Endodermal cell (in vitro differentiated cells): ENCODE data around the gene NGEF. TPM values are rescaled to one million over a fixed set of nuclear protein-coding genes. Genes with fewer than 3 reads are reported as not detected.

Source experiments
- DNase-seq: peaks from one replicate; pipeline ENCODE4 v3.0.0-alpha.2; 2017
- H3K27ac ChIP-seq: 2 replicates; pipeline ENCODE4 v1.5.1; 2013; ENCODE audit warnings: mild to moderate bottlenecking, low read depth, low read length, moderate library complexity
- H3K27me3 ChIP-seq: 2 replicates; pipeline ENCODE4 v1.6.1; 2013; ENCODE audit warnings: mild to moderate bottlenecking, low read length, moderate library complexity; ENCODE audit not compliant: insufficient read depth, control insufficient read depth, poor library complexity, severe bottlenecking
- H3K36me3 ChIP-seq: 2 replicates; pipeline ENCODE4 v1.7.0; 2013; ENCODE audit warnings: mild to moderate bottlenecking, low read length, moderate library complexity; ENCODE audit not compliant: control insufficient read depth, insufficient read depth
- H3K4me1 ChIP-seq: one replicate; pipeline ENCODE4 v1.7.0; 2013; ENCODE audit warnings: low read length; ENCODE audit not compliant: control insufficient read depth, insufficient read depth
- H3K4me3 ChIP-seq: 2 replicates; pipeline ENCODE4 v1.5.1; 2013; ENCODE audit warnings: mild to moderate bottlenecking, low read length, moderate library complexity
- H3K9ac ChIP-seq: 2 replicates; pipeline ENCODE4 v1.6.1; 2013; ENCODE audit warnings: mild to moderate bottlenecking, low read length, moderate library complexity; ENCODE audit not compliant: poor library complexity, severe bottlenecking; ENCODE audit errors: extremely low read depth
- H3K9me3 ChIP-seq: 2 replicates; pipeline ENCODE4 v1.6.1; 2013; ENCODE audit warnings: mild to moderate bottlenecking, low read length, moderate library complexity; ENCODE audit not compliant: control insufficient read depth
- H3K27ac Mint-ChIP-seq: 2 replicates; pipeline ENCODE4 v1.8.0; 2020; ENCODE audit warnings: mixed read lengths
- H3K27me3 Mint-ChIP-seq: 2 replicates; pipeline ENCODE4 v1.8.0; 2021; ENCODE audit warnings: mild to moderate bottlenecking, mixed read lengths; ENCODE audit not compliant: insufficient read depth
- H3K36me3 Mint-ChIP-seq: 2 replicates; pipeline ENCODE4 v1.8.0; 2020; ENCODE audit warnings: low read depth, mixed read lengths
- H3K4me1 Mint-ChIP-seq: 2 replicates; pipeline ENCODE4 v1.8.0; 2020; ENCODE audit warnings: mixed read lengths
- H3K4me3 Mint-ChIP-seq: 2 replicates; pipeline ENCODE4 v1.8.0; 2020; ENCODE audit warnings: mild to moderate bottlenecking, moderate library complexity, mixed read lengths
- H3K9me3 Mint-ChIP-seq: 2 replicates; pipeline ENCODE4 v1.8.0; 2020; ENCODE audit warnings: mild to moderate bottlenecking, mixed read lengths
- CTCF ChIP-seq: fragments of 200-600 bp; sonication (generic); conservative IDR thresholded peaks from 2 replicates; pipeline ENCODE4 v1.5.0; 2021; ENCODE audit warnings: antibody characterized with exemption, mild to moderate bottlenecking
- WGBS, 2 experiments: methylation state at CpG; one replicate each; pipeline versions ENCODE4 v1.1.5 to v1.1.7; 2013; ENCODE audit warnings: missing lambda C conversion rate in 2 of 2, mixed read lengths in 1 of 2; ENCODE audit not compliant: insufficient coverage in 1 of 2, insufficient read length in 1 of 2; 5-methylcytosine and 5-hydroxymethylcytosine counted together
- total RNA-seq, 2 donors: library from RNA; stranded (reverse); fragmentation: NEBNext Ultra II Directional in 1 of 2; extraction: Animal tissue kit (Norgen Biotek cat#: 25700) in 1 of 2; gene quantifications; 2 replicates in 1 of 2; 3 replicates in 1 of 2; pipeline ENCODE4 v1.2.1, GENCODE V29; 2021

NGEF gene
- total RNA-seq, 2 donors from 2014 or later: 1.8 to 2.9 TPM

- peak; percentile 31 for DNase-seq
These were observed 109.1 kb downstream of the NGEF start for GRCh38 chr2:232903989-232904388.

GRCh38 chr2:232901736-232902578 is 111.1 kb downstream of the NGEF start:
- H3K4me3 Mint-ChIP-seq: no peak overlapping the region
- TF ChIP-seq CTCF: no peak
- no peak overlapping the region for H3K4me3 ChIP-seq
- peaks cover 6% of the 10 kb centered on the region for H3K4me1 Mint-ChIP-seq
- no peaks in the 10 kb centered on the region for H3K9me3 ChIP-seq
- peaks cover 24% of the 10 kb centered on the region for H3K9me3 Mint-ChIP-seq
- peaks cover 13% of the 10 kb centered on the region for H3K27me3 Mint-ChIP-seq
- no peak overlapping the region for H3K27ac Mint-ChIP-seq
- H3K27me3 ChIP-seq: peaks cover 21% of the 10 kb centered on the region
- H3K36me3 Mint-ChIP-seq: no peaks in the 10 kb centered on the region
- no peak overlapping the region for H3K9ac ChIP-seq
- no peaks in the 10 kb centered on the region for H3K4me1 ChIP-seq
- no peaks in the 10 kb centered on the region for H3K36me3 ChIP-seq
- 56 to 79% methylated on average over 9 to 28 of the region's 28 CpGs for WGBS, 2 experiments
- peak; percentile 59 for DNase-seq
- no peak overlapping the region for H3K27ac ChIP-seq

More at GRCh38 chr2:232903989-232904388, 109.1 kb downstream of the NGEF start:
- Mint-ChIP-seq H3K27me3 (peaks cover 13% of the 10 kb centered on the region), H3K27ac (no peak overlapping the region), H3K4me1 (peaks cover 9% of the 10 kb centered on the region), H3K9me3 (peaks cover 29% of the 10 kb centered on the region), H3K36me3 (no peaks in the 10 kb centered on the region), H3K4me3 (no peak overlapping the region)
- Histone ChIP-seq H3K9me3 (no peaks in the 10 kb centered on the region), H3K27ac (no peak overlapping the region), H3K36me3 (no peaks in the 10 kb centered on the region), H3K27me3 (peaks cover 21% of the 10 kb centered on the region), H3K9ac (no peak overlapping the region), H3K4me3 (no peak overlapping the region), H3K4me1 (peaks cover 3% of the 10 kb centered on the region)
- no peak for TF ChIP-seq CTCF
- 90 to 92% methylated on average over 8 to 9 of the region's 9 CpGs for WGBS, 2 experiments

GRCh38 chr2:232900811-232901735 is 112.0 kb downstream of the NGEF start:
- Histone ChIP-seq H3K4me3 (no peak overlapping the region), H3K9ac (no peak overlapping the region), H3K27me3 (peaks cover 21% of the 10 kb centered on the region), H3K9me3 (no peaks in the 10 kb centered on the region), H3K4me1 (no peaks in the 10 kb centered on the region), H3K27ac (no peak overlapping the region), H3K36me3 (no peaks in the 10 kb centered on the region)
- Mint-ChIP-seq H3K36me3 (no peaks in the 10 kb centered on the region), H3K4me1 (peaks cover 6% of the 10 kb centered on the region), H3K4me3 (no peak overlapping the region), H3K9me3 (peaks cover 19% of the 10 kb centered on the region), H3K27me3 (peaks cover 13% of the 10 kb centered on the region), H3K27ac (peak overlapping the region; percentile 47)
- TF ChIP-seq CTCF: no peak
- DNase-seq: peak; percentile 76
- 43 to 59% methylated on average over 28 to 43 of the region's 43 CpGs for WGBS, 2 experiments
